Prostate gland (tissue), 2 donors: ENCODE results near the gene CSNK2B. TPM values are rescaled to one million over a fixed set of nuclear protein-coding genes. Genes with fewer than 3 reads are reported as not detected.
"Not testable (repeated sequence)": the region's sequence is repeated elsewhere in the genome, so short reads cannot be mapped to it uniquely, and the experiment has no call there.

ENCODE experiments used
- DNase-seq: peaks from one replicate; pipeline ENCODE4 v3.0.0-alpha.2; 2019; ENCODE audit warnings: low spot score
- H3K27ac ChIP-seq, 2 donors: fragments of 200-600 bp; sonication (generic); 2 replicates each; pipeline ENCODE4 v1.5.1; 2017 to 2019
- H3K27me3 ChIP-seq: fragments of 200-600 bp; sonication (generic); replicated peaks from 2 replicates; pipeline ENCODE4 v1.5.1; 2019; ENCODE audit not compliant: insufficient read depth
- H3K36me3 ChIP-seq, 2 donors: fragments of 200-600 bp; sonication (generic); 1 replicate in 1 of 2; 2 replicates in 1 of 2; pipeline versions ENCODE4 v1.5.1 to v1.8.1; 2017 to 2019
- H3K4me1 ChIP-seq: fragments of 200-600 bp; sonication (generic); replicated peaks from 2 replicates; pipeline ENCODE4 v1.5.1; 2019
- H3K4me3 ChIP-seq, 2 donors: fragments of 200-600 bp; sonication (generic); 2 replicates each; pipeline ENCODE4 v1.5.1; 2017 to 2019
- H3K9me3 ChIP-seq: fragments of 200-600 bp; sonication (generic); 2 replicates; pipeline ENCODE4 v1.5.1; 2017
- CTCF ChIP-seq, 4 experiments: fragments of 200-600 bp in 2 of 4; fragments of 450-650 bp in 2 of 4; sonication (generic) in 2 of 4; IDR thresholded peaks; 1 replicate in 3 of 4; 2 replicates in 1 of 4; pipeline ENCODE4 v1.5.1; 2016 to 2019; ENCODE audit warnings: antibody characterized with exemption in 4 of 4, mild to moderate bottlenecking in 2 of 4, moderate library complexity in 2 of 4
- POLR2A ChIP-seq: fragments of 450-650 bp; IDR thresholded peaks from one replicate; pipeline ENCODE4 v1.6.1; 2016; ENCODE audit warnings: antibody characterized with exemption, mild to moderate bottlenecking
- POLR2AphosphoS5 ChIP-seq: sonication (generic); formaldehyde crosslinking; IDR thresholded peaks from one replicate; pipeline ENCODE4 v1.6.1; 2017; ENCODE audit warnings: antibody characterized with exemption
- WGBS: methylation state at CpG from one replicate; pipeline ENCODE4 v1.1.5; 2018; 5-methylcytosine and 5-hydroxymethylcytosine counted together
- intact Hi-C: fragments of 100-400 bp; cut with DNase I; formaldehyde crosslinking; loops from one replicate; pipeline ENCODE4 v1.14.2; 2022
- total RNA-seq, 2 donors: library from RNA; depleted of rRNA; stranded (reverse); fragments of >200 nt; gene quantifications; one replicate each; pipeline ENCODE4 v1.1.0, GENCODE V29; 2016

Gene CSNK2B
- total RNA-seq, 2 donors from 2014 or later: 214 to 285 TPM

- intact Hi-C loops: no loop called here
- WGBS: 54% methylated on average over 3 of the region's 3 CpGs
Measured at GRCh38 chr6:31706599-31706998, 40.7 kb downstream of the CSNK2B start, which contains the start of gene LY6G6F. Gene LY6G6F, plus strand, starts transcription at chr6:31706866. Its CDS starts 41 bp downstream, at chr6:31706907.

GRCh38 chr6:31707701-31708100 lies 41.8 kb downstream of the CSNK2B start:
- 82% methylated on average over 10 of the region's 10 CpGs for WGBS
- no peaks in the 10 kb centered on the region for H3K36me3 ChIP-seq
- no peak for DNase-seq
- H3K4me3 ChIP-seq: no peak overlapping the region
- no peaks in the 10 kb centered on the region for H3K27me3 ChIP-seq
- intact Hi-C loops: no loop called here
- peaks cover 3% of the 10 kb centered on the region for H3K4me1 ChIP-seq
- H3K27ac ChIP-seq: no peak overlapping the region
- no peaks in the 10 kb centered on the region for H3K9me3 ChIP-seq
- TF ChIP-seq POLR2AphosphoS5 (no peak), CTCF (IDR thresholded peaks at IDR 0.05) (no peak), POLR2A (no peak)

More at GRCh38 chr6:31706599-31706998, 40.7 kb downstream of the CSNK2B start, which contains the start of gene LY6G6F:
- Histone ChIP-seq H3K4me1 (peaks cover 3% of the 10 kb centered on the region), H3K27me3 (no peaks in the 10 kb centered on the region), H3K27ac (no peak within 1 kb of the TSS), H3K4me3 (no peak within 1 kb of the TSS), H3K36me3 (no peaks in the 10 kb centered on the region), H3K9me3 (no peaks in the 10 kb centered on the region)
- TF ChIP-seq POLR2A (no peak), POLR2AphosphoS5 (no peak), CTCF (IDR thresholded peaks at IDR 0.05) (no peak)
- no peak for DNase-seq

- H3K4me3 ChIP-seq: no peak overlapping the region
- intact Hi-C loops: no loop called here
- no peak for TF ChIP-seq CTCF (IDR thresholded peaks at IDR 0.05)
- TF ChIP-seq POLR2AphosphoS5: no peak
- no peak for TF ChIP-seq POLR2A
- no peaks in the 10 kb centered on the region for H3K9me3 ChIP-seq
- H3K27me3 ChIP-seq: no peaks in the 10 kb centered on the region
- H3K36me3 ChIP-seq: no peaks in the 10 kb centered on the region
- WGBS: 94% methylated on average over 3 of the region's 3 CpGs
- H3K27ac ChIP-seq: no peak overlapping the region
- DNase-seq: no peak
- peaks cover 3% of the 10 kb centered on the region for H3K4me1 ChIP-seq
Measured at GRCh38 chr6:31708224-31708623, 42.3 kb downstream of the CSNK2B start.

- DNase-seq, H3K4me1 ChIP-seq, H3K27me3 ChIP-seq, H3K27ac ChIP-seq, H3K36me3 ChIP-seq, H3K9me3 ChIP-seq, H3K4me3 ChIP-seq, intact Hi-C loops: not testable (repeated sequence)
- 93% methylated on average over 11 of the region's 11 CpGs for WGBS
Measured at GRCh38 chr6:31709157-31709556, 43.3 kb downstream of the CSNK2B start.

GRCh38 chr6:31710523-31711219 lies 44.8 kb downstream of the CSNK2B start:
- intact Hi-C loops: no loop called here

More at GRCh38 chr6:31710523-31711219, 44.8 kb downstream of the CSNK2B start:
- Histone ChIP-seq H3K9me3 (no peaks in the 10 kb centered on the region), H3K27ac (no peak overlapping the region), H3K27me3 (no peaks in the 10 kb centered on the region), H3K36me3 (no peaks in the 10 kb centered on the region), H3K4me1 (peaks cover 11% of the 10 kb centered on the region), H3K4me3 (no peak overlapping the region)
- TF ChIP-seq POLR2A (no peak), POLR2AphosphoS5 (no peak), CTCF (IDR thresholded peaks at IDR 0.05) (no peak)
- 63% methylated on average over 5 of the region's 5 CpGs for WGBS
- DNase-seq: no peak
